A673 (cell line): ENCODE results near the gene GIGYF2.

ENCODE experiments used
- EZH2 ChIP-seq: fragments of 200-600 bp; sonication (generic); IDR thresholded peaks from 2 replicates; pipeline ENCODE4 v1.6.1; 2017; ENCODE audit warnings: borderline replicate concordance, low read depth, mild to moderate bottlenecking, mixed read lengths, antibody characterized with exemption, low read length; ENCODE audit not compliant: poor library complexity, severe bottlenecking
- TF ChIP-seq, protein P1 (sequence below): fragments of 300-800, 200-600 bp; sonication (generic); conservative IDR thresholded peaks from 2 replicates; pipeline ENCODE4 v1.5.1; 2017; ENCODE audit warnings: low read depth, mild to moderate bottlenecking, antibody characterized with exemption, low read length, moderate library complexity, mixed read lengths

- TF ChIP-seq, protein P1, sequence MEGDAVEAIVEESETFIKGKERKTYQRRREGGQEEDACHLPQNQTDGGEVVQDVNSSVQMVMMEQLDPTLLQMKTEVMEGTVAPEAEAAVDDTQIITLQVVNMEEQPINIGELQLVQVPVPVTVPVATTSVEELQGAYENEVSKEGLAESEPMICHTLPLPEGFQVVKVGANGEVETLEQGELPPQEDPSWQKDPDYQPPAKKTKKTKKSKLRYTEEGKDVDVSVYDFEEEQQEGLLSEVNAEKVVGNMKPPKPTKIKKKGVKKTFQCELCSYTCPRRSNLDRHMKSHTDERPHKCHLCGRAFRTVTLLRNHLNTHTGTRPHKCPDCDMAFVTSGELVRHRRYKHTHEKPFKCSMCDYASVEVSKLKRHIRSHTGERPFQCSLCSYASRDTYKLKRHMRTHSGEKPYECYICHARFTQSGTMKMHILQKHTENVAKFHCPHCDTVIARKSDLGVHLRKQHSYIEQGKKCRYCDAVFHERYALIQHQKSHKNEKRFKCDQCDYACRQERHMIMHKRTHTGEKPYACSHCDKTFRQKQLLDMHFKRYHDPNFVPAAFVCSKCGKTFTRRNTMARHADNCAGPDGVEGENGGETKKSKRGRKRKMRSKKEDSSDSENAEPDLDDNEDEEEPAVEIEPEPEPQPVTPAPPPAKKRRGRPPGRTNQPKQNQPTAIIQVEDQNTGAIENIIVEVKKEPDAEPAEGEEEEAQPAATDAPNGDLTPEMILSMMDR = no peak
- TF ChIP-seq EZH2 = no peak
These were observed at the start of gene GIGYF2 for GRCh38 chr2:232697059-232697806.
